Trophoblast cell (in vitro differentiated cells and primary cell): ENCODE results near the gene EFCAB11.

Source experiments
- DNase-seq, 2 donors: peaks; one replicate each; pipeline ENCODE4 v3.0.0-alpha.2; 2016
- H2AFZ ChIP-seq: 2 replicates; pipeline ENCODE4 v1.6.1; 2013; ENCODE audit warnings: low read length, moderate library complexity, mild to moderate bottlenecking; ENCODE audit not compliant: insufficient read depth, poor library complexity
- H2AK5ac ChIP-seq: 2 replicates; pipeline ENCODE4 v1.6.1; 2013; ENCODE audit warnings: mild to moderate bottlenecking, low read length
- H2BK120ac ChIP-seq: 2 replicates; pipeline ENCODE4 v1.6.1; 2013; ENCODE audit warnings: low read length, mild to moderate bottlenecking, moderate library complexity; ENCODE audit not compliant: insufficient read depth, poor library complexity
- H2BK12ac ChIP-seq: 2 replicates; pipeline ENCODE4 v1.6.1; 2013; ENCODE audit warnings: mild to moderate bottlenecking, low read length, moderate library complexity
- H2BK5ac ChIP-seq: 2 replicates; pipeline ENCODE4 v1.6.1; 2013; ENCODE audit warnings: low read length, low read depth, moderate library complexity, mild to moderate bottlenecking; ENCODE audit not compliant: poor library complexity
- H3K14ac ChIP-seq: 2 replicates; pipeline ENCODE4 v1.6.1; 2013; ENCODE audit warnings: mild to moderate bottlenecking, low read length
- H3K18ac ChIP-seq: 2 replicates; pipeline ENCODE4 v1.6.1; 2013; ENCODE audit warnings: mild to moderate bottlenecking, low read length
- H3K23ac ChIP-seq: 2 replicates; pipeline ENCODE4 v1.6.1; 2013; ENCODE audit warnings: low read length
- H3K27ac ChIP-seq: 2 replicates; pipeline ENCODE4 v1.5.1; 2013; ENCODE audit warnings: low read depth, mild to moderate bottlenecking, inconsistent platforms, low read length, moderate library complexity
- H3K27me3 ChIP-seq: 2 replicates; pipeline ENCODE4 v1.6.1; 2013; ENCODE audit warnings: inconsistent platforms, mild to moderate bottlenecking, low read length, moderate library complexity; ENCODE audit not compliant: insufficient read depth
- H3K36me3 ChIP-seq, 2 experiments: 1 replicate in 1 of 2; 2 replicates in 1 of 2; pipeline ENCODE4 v1.6.1; 2013; ENCODE audit warnings: low read length in 2 of 2, mild to moderate bottlenecking in 2 of 2, moderate library complexity in 1 of 2; ENCODE audit not compliant: insufficient read depth in 2 of 2, control insufficient read depth in 1 of 2
- H3K4ac ChIP-seq: 2 replicates; pipeline ENCODE4 v1.6.1; 2013; ENCODE audit warnings: low read depth, mild to moderate bottlenecking, low read length, moderate library complexity
- H3K4me1 ChIP-seq, 2 experiments: 1 replicate in 1 of 2; 2 replicates in 1 of 2; pipeline ENCODE4 v1.6.1; 2013; ENCODE audit warnings: low read length in 2 of 2, mild to moderate bottlenecking in 2 of 2, moderate library complexity in 1 of 2; ENCODE audit not compliant: insufficient read depth in 2 of 2, control insufficient read depth in 1 of 2
- H3K4me2 ChIP-seq: 2 replicates; pipeline ENCODE4 v1.6.1; 2013; ENCODE audit warnings: inconsistent platforms, mild to moderate bottlenecking, low read length, moderate library complexity
- H3K4me3 ChIP-seq: 2 replicates; pipeline ENCODE4 v1.5.1; 2013; ENCODE audit warnings: mild to moderate bottlenecking, low read depth, low read length, inconsistent platforms
- H3K79me1 ChIP-seq: one replicate; pipeline ENCODE4 v1.6.1; 2013; ENCODE audit warnings: low read length
- H3K79me2 ChIP-seq: 2 replicates; pipeline ENCODE4 v1.6.1; 2013; ENCODE audit warnings: low read length, mild to moderate bottlenecking; ENCODE audit not compliant: control insufficient read depth, insufficient read depth, poor library complexity
- H3K9ac ChIP-seq: 2 replicates; pipeline ENCODE4 v1.6.1; 2013; ENCODE audit warnings: mild to moderate bottlenecking, low read length
- H3K9me3 ChIP-seq: 2 replicates; pipeline ENCODE4 v1.6.1; 2013; ENCODE audit warnings: low read depth, mild to moderate bottlenecking, control low read depth, inconsistent platforms, low read length; ENCODE audit not compliant: insufficient read depth
- H4K12ac ChIP-seq: 2 replicates; pipeline ENCODE4 v1.6.1; 2013; ENCODE audit warnings: low read depth, mild to moderate bottlenecking, low read length, moderate library complexity
- H4K8ac ChIP-seq: 2 replicates; pipeline ENCODE4 v1.6.1; 2013; ENCODE audit warnings: low read depth, mild to moderate bottlenecking, low read length, moderate library complexity
- H4K91ac ChIP-seq: one replicate; pipeline ENCODE4 v1.6.1; 2013; ENCODE audit warnings: low read depth, mild to moderate bottlenecking, low read length, moderate library complexity
- WGBS: extraction: QIAGEN DNeasy Blood & Tissue Kit; methylation state at CpG from one replicate; pipeline ENCODE4 v1.1.7; 2013; ENCODE audit warnings: missing lambda C conversion rate; ENCODE audit not compliant: insufficient read length, insufficient coverage; ENCODE audit errors: extremely low coverage; 5-methylcytosine and 5-hydroxymethylcytosine counted together

EFCAB11 gene

DNA sequence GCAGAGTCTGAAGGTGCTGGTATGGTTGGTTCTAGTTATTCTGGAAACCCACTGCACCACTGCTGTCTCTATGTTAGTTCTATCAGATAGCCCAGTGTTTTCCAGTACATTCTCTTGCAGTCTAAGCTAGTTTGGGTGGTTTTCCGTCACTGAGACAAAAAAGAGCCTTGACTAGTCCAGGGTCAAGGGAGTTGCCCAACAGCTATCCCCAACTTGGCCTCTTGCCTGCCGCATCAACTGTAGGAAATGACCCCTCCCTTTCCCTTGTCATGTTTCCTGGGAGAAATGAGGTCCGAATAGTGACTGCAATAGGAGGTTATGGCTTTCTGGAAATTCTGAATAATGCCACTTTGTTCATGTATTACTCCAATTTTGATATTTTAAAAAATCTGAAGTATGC lies 160.4 kb downstream of the EFCAB11 start:
- H4K91ac ChIP-seq = no peak overlapping the region
- H3K4me3 ChIP-seq = no peak overlapping the region
- no peak overlapping the region for H2AFZ ChIP-seq
- H3K4me2 ChIP-seq = no peak overlapping the region
- no peak overlapping the region for H3K4ac ChIP-seq
- no peak overlapping the region for H3K23ac ChIP-seq
- H3K27me3 ChIP-seq = no peaks in the 10 kb centered on the region
- H2AK5ac ChIP-seq = no peak overlapping the region
- H3K36me3 ChIP-seq = no peaks in the 10 kb centered on the region
- no peak overlapping the region for H3K9ac ChIP-seq
- no peak overlapping the region for H4K12ac ChIP-seq
- H3K79me2 ChIP-seq = peaks cover 2% of the 10 kb centered on the region
- no peak for DNase-seq
- no peak overlapping the region for H3K18ac ChIP-seq
- no peak overlapping the region for H4K8ac ChIP-seq
- no peak overlapping the region for H2BK120ac ChIP-seq
- no peak overlapping the region for H3K14ac ChIP-seq
- H2BK5ac ChIP-seq = no peak overlapping the region
- H3K79me1 ChIP-seq = no peaks in the 10 kb centered on the region
- no peaks in the 10 kb centered on the region for H3K4me1 ChIP-seq
- no CpG with 5 or more reads among the region's 3 CpGs for WGBS
- H3K9me3 ChIP-seq = no peaks in the 10 kb centered on the region
- H3K27ac ChIP-seq = no peak overlapping the region
- no peak overlapping the region for H2BK12ac ChIP-seq

DNA sequence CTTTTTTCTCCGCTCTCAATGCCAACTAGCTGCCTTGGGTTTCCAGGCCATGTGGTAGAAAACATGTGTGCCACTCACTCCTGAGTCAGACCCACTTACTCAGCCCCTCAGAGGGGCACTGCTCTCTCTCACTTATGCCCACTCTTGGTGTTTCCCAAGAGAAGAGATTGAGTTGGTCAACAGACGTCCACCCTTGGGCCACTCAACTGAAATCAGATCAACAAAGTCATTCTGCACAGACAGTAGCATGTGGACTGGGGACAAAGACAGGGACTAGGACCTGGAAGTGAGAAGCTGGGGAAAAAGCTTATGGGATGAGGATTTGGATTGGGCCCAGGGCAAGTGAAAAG lies 161.2 kb downstream of the EFCAB11 start:
- Histone ChIP-seq H2BK5ac (no peak overlapping the region), H3K4ac (no peak overlapping the region), H3K23ac (no peak overlapping the region), H4K8ac (no peak overlapping the region), H2BK12ac (no peak overlapping the region), H3K79me2 (peaks cover 2% of the 10 kb centered on the region), H3K9ac (no peak overlapping the region), H2AK5ac (no peak overlapping the region), H3K4me1 (no peaks in the 10 kb centered on the region), H4K91ac (no peak overlapping the region), H3K36me3 (no peaks in the 10 kb centered on the region), H3K9me3 (no peaks in the 10 kb centered on the region), H4K12ac (no peak overlapping the region), H3K27ac (no peak overlapping the region), H2AFZ (no peak overlapping the region), H3K14ac (no peak overlapping the region), H2BK120ac (no peak overlapping the region), H3K18ac (no peak overlapping the region), H3K79me1 (no peaks in the 10 kb centered on the region), H3K27me3 (no peaks in the 10 kb centered on the region), H3K4me3 (no peak overlapping the region), H3K4me2 (no peak overlapping the region)
- WGBS = no CpG with 5 or more reads among the region's 2 CpGs
- no peak for DNase-seq

DNA sequence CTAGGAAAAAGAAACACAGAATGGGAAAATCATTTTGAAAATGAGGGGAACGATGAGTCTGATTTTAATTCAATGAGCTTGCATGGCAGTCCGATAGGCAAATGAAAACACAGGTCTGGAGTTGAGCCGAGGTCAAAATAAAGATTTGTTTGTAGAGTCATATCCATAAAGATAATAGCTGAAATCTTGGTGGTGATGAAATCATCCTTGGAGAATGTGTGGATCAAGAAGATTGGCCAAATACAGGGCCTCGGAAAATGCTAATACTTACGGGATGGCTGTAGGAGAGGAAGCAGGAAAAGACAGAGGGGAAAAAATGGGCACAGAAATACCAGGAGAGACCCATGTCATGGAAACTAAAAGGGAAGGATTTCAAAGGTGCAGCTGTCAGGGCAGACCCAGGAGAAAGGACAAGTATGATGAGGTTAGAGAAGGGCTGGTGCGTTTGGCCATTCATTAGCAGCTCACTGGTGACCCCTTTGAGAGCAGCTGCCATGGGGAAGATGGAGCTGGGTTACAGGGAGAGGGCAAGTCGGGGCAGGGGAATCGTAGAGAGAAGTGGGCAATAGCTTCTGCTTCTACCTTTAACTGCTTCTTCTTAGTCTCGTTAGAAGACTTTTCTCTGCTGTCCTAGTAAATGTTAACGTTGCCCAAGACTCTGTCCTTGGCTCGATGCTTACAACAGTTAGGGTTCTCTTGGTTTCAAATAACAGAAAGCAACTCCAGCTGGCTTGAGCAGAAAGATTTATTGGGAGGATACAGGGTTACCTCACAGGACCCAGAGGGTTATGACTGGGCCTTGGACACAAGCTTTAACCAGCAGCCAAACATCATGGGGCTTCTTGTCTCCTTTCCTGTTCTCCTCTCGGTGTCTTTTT lies 161.8 kb downstream of the EFCAB11 start:
- Histone ChIP-seq H2BK5ac (no peak overlapping the region), H4K12ac (no peak overlapping the region), H3K27ac (no peak overlapping the region), H3K9me3 (no peaks in the 10 kb centered on the region), H3K4ac (no peak overlapping the region), H2BK120ac (no peak overlapping the region), H3K18ac (no peak overlapping the region), H4K91ac (no peak overlapping the region), H3K9ac (no peak overlapping the region), H3K79me2 (peaks cover 2% of the 10 kb centered on the region), H3K23ac (no peak overlapping the region), H3K14ac (no peak overlapping the region), H3K4me1 (no peaks in the 10 kb centered on the region), H2BK12ac (no peak overlapping the region), H2AFZ (no peak overlapping the region), H3K4me2 (no peak overlapping the region), H3K36me3 (no peaks in the 10 kb centered on the region), H3K27me3 (no peaks in the 10 kb centered on the region), H3K79me1 (no peaks in the 10 kb centered on the region), H3K4me3 (no peak overlapping the region), H2AK5ac (no peak overlapping the region), H4K8ac (no peak overlapping the region)
- no peak for DNase-seq
- WGBS = no CpG with 5 or more reads among the region's 12 CpGs

DNA sequence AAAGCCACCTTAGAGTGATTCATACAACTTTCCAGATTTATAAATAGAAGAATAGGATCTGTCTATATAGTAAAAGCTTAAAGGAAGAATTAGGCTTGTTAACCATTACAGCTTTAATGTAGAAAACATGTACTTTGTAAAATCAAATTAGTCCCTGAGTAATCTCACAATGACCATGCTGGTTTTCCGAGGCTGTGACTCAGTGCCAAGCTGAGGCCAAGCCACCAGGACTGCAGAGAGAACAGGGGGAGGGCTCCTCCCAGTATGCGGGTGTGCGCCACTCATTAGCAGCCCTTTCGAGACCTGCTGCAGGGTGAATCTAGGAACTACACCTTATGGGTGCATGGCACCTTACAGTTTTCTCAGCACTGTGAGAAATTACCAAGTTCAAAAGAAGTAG lies 167.0 kb downstream of the EFCAB11 start:
- H3K4me1 ChIP-seq = no peaks in the 10 kb centered on the region
- H3K4ac ChIP-seq = no peak overlapping the region
- no peak overlapping the region for H2AFZ ChIP-seq
- H2BK5ac ChIP-seq = no peak overlapping the region
- no peak overlapping the region for H2BK12ac ChIP-seq
- no peak overlapping the region for H3K23ac ChIP-seq
- H3K27ac ChIP-seq = no peak overlapping the region
- no peak overlapping the region for H3K4me3 ChIP-seq
- no peak overlapping the region for H2BK120ac ChIP-seq
- no peak overlapping the region for H2AK5ac ChIP-seq
- H3K27me3 ChIP-seq = no peaks in the 10 kb centered on the region
- no CpG with 5 or more reads among the region's 4 CpGs for WGBS
- H3K9me3 ChIP-seq = no peaks in the 10 kb centered on the region
- DNase-seq = peak; percentile 30 to 37
- no peaks in the 10 kb centered on the region for H3K79me2 ChIP-seq
- no peaks in the 10 kb centered on the region for H3K36me3 ChIP-seq
- H4K8ac ChIP-seq = no peak overlapping the region
- no peak overlapping the region for H3K4me2 ChIP-seq
- H4K12ac ChIP-seq = no peak overlapping the region
- H4K91ac ChIP-seq = no peak overlapping the region
- no peak overlapping the region for H3K9ac ChIP-seq
- H3K14ac ChIP-seq = no peak overlapping the region
- H3K18ac ChIP-seq = no peak overlapping the region
- peaks cover 2% of the 10 kb centered on the region for H3K79me1 ChIP-seq
